Retinal pigment epithelial cell (primary cell): ENCODE measurements around the gene ADGRL3.

Experiments
- DNase-seq: peaks from one replicate; pipeline ENCODE4 v3.0.0-alpha.2; 2010; ENCODE audit warnings: low read depth
- H3K4me3 ChIP-seq: 2 replicates; pipeline ENCODE4 v1.5.1; 2011; ENCODE audit warnings: mild to moderate bottlenecking, low read length, control low read depth, moderate library complexity
- TF ChIP-seq, protein P1 (sequence below): conservative IDR thresholded peaks from 2 replicates; pipeline ENCODE4 v1.5.1; 2011; ENCODE audit warnings: low read depth, low read length, control low read depth, inconsistent platforms

Gene ADGRL3

DNA sequence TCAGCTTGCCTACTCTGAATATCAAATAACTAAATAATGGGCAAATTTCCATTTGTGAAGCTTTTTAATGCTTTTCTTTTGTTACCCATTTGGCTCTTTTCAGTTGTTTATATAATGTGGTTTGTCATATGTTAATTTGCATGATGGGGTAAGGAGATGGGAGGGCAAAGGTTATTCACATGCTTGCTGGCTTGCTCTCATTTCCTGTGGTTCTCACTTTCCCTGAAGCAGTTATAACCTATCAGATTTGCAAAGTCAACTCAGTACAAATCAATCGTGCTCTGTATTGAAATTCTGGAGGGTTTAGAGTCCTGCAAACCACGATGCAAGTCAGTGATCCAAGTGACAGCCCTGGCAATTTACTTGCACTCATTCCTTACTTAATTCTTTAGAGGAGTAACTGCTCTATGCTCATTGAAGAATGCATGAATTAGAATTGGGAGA is 711.2 kb downstream of the ADGRL3 start:
- DNase-seq: no peak
- no peak overlapping the region for H3K4me3 ChIP-seq
- TF ChIP-seq, protein P1, sequence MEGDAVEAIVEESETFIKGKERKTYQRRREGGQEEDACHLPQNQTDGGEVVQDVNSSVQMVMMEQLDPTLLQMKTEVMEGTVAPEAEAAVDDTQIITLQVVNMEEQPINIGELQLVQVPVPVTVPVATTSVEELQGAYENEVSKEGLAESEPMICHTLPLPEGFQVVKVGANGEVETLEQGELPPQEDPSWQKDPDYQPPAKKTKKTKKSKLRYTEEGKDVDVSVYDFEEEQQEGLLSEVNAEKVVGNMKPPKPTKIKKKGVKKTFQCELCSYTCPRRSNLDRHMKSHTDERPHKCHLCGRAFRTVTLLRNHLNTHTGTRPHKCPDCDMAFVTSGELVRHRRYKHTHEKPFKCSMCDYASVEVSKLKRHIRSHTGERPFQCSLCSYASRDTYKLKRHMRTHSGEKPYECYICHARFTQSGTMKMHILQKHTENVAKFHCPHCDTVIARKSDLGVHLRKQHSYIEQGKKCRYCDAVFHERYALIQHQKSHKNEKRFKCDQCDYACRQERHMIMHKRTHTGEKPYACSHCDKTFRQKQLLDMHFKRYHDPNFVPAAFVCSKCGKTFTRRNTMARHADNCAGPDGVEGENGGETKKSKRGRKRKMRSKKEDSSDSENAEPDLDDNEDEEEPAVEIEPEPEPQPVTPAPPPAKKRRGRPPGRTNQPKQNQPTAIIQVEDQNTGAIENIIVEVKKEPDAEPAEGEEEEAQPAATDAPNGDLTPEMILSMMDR: no peak

GRCh38 chr4:61913619-61914018 is 713.5 kb downstream of the ADGRL3 start:
- no peak for DNase-seq
- TF ChIP-seq, protein P1: no peak
- H3K4me3 ChIP-seq: no peak overlapping the region

DNA sequence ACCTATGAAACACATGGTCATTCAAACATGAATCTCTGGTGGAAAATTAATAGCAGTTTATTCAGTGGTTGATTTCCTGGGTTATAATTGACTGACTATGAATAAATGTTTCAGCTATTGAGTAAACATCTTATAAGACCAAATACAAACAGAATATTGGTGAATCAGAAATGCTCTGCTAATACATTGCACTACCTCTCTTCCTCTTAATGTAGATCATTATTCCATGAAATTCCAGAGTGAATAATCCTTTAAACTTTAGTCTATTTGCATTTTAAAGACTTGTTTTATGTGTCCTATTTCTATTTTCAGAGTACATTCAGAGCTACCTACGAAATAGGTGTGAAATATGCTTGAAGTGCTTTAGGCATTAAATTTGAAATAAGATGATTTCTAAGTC is 715.4 kb downstream of the ADGRL3 start:
- TF ChIP-seq, protein P1: no peak
- no peak overlapping the region for H3K4me3 ChIP-seq
- DNase-seq: no peak

DNA sequence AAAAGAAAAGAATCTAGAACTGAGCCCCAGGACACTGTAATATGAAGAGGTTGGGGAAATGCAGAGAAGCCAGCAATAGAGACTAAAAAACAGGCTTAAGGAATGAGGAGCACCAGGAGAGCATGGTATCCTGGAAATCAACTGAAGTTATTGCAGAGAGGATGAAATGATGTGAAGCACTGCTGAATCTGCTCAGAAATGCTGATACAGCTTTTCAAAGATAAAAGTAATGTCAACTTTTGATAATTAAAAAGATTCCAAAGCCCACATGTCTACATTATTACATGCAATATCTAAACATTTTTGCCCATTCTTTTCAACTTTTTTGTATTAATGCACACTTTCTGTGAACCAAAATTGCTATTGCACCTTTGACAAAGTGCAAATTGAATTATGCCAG is 718.4 kb downstream of the ADGRL3 start:
- no peak for DNase-seq
- TF ChIP-seq, protein P1: no peak
- no peak overlapping the region for H3K4me3 ChIP-seq

DNA sequence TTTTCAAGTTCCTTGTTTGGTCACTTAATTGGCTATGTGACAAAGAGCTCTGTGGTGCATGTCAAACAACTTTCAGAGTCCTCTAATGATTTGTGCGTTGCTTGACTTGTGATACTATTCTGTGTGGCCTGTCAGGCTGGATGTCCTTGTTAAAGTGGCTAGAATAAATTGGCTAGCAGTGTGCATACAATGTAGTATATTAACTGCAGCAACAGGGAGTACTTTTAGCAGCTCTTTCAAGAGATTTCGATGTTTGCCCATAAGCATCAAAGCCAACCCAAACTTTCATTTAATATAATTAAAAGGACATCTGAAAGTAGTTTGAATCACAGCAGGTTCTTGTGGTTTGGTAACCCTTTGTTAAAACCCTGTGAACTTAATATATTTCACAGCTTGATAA is 718.9 kb downstream of the ADGRL3 start:
- TF ChIP-seq, protein P1: no peak
- H3K4me3 ChIP-seq: no peak overlapping the region
- no peak for DNase-seq

- DNase-seq: no peak
- TF ChIP-seq, protein P1: no peak
- no peak overlapping the region for H3K4me3 ChIP-seq
These were observed 719.4 kb downstream of the ADGRL3 start for GRCh38 chr4:61919561-61919960.

DNA sequence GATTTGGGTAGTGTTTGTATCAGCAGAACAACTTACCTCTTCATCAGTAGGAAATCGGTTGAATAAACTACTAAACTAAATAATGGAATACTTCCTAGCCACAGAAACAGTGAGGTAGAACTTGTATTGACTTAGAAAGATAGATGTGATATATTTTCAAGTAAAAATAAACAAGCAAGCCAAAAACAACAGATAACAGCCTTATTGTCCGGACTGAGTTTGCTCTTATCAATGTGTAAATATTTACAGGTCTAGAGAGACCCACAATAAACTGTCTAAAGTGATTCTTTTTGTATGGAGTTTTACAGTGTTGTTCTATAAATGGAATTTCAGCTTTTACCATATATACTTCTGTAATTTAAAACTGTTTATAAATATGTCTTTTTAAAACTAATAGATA is 721.8 kb downstream of the ADGRL3 start:
- TF ChIP-seq, protein P1: no peak
- DNase-seq: no peak
- H3K4me3 ChIP-seq: no peak overlapping the region
